Choroid plexus epithelial cell (primary cell): ENCODE results near the gene CCDC157.

Experiments used
- DNase-seq: peaks from one replicate; pipeline ENCODE4 v3.0.0-alpha.2; 2010; ENCODE audit warnings: low read depth
- H3K4me3 ChIP-seq: 2 replicates; pipeline ENCODE4 v1.5.1; 2011; ENCODE audit warnings: low read depth, mild to moderate bottlenecking, control low read depth, low read length, moderate library complexity
- CTCF ChIP-seq: conservative IDR thresholded peaks from 2 replicates; pipeline ENCODE4 v1.5.1; 2011; ENCODE audit warnings: low read depth, mild to moderate bottlenecking, control low read depth, inconsistent platforms, low read length, moderate library complexity

The CCDC157 gene

GRCh38 chr22:30354644-30355043 is 2.2 kb upstream of the CCDC157 start:
- no peak for TF ChIP-seq CTCF
- no peak overlapping the region for H3K4me3 ChIP-seq
- no peak for DNase-seq

DNA sequence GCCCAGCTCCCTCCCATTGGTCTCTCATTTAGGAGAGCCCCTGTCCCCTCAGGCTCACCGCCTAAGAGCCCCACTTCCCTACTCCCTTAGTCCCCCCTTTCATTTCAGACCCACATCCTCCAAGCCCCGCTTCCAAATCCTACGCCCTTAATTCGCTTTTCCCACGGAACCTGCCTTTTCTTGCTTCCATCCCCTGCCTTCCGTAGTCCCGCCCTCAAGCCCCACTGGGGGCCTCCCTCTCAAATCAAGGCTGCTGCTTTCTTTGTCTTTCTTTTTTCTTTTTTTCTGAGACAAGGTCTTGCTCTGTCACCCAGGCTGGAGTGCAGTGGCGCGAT is 396 bp downstream of the CCDC157 start:
- TF ChIP-seq CTCF, result no peak
- H3K4me3 ChIP-seq, result peak overlapping the region; percentile 98
- peak; percentile 17 for DNase-seq

GRCh38 chr22:30357650-30358215 is 926 bp downstream of the CCDC157 start:
- TF ChIP-seq CTCF, result no peak
- peak overlapping the region; percentile 98 for H3K4me3 ChIP-seq
- no peak for DNase-seq

- no peak for DNase-seq
- no peak for TF ChIP-seq CTCF
- H3K4me3 ChIP-seq, result no peak overlapping the region
Observed at GRCh38 chr22:30358541-30358940, 1.7 kb downstream of the CCDC157 start.

- no peak for DNase-seq
- no peak for TF ChIP-seq CTCF
- H3K4me3 ChIP-seq, result no peak overlapping the region
Observed at GRCh38 chr22:30361916-30362650, 5.3 kb downstream of the CCDC157 start.

GRCh38 chr22:30362651-30363281 is 6.0 kb downstream of the CCDC157 start:
- no peak overlapping the region for H3K4me3 ChIP-seq
- no peak for TF ChIP-seq CTCF
- peak; percentile 11 for DNase-seq
